BJ (cell line): ENCODE results near the gene NPY2R. TPM values are rescaled to one million over a fixed set of nuclear protein-coding genes. Genes with fewer than 3 reads are reported as not detected.

Experiments
- CTCF ChIA-PET: fragments of 350-600 bp; formaldehyde crosslinking; extraction: SDS; loops from one replicate; lab custom pipeline; 2021; ENCODE audit warnings: antibody characterized with exemption, inconsistent platforms; lab: Yijun Ruan, JAX
- POLR2A ChIA-PET: fragments of 300-600 bp; sonication (Branson Sonifier 250); formaldehyde crosslinking; extraction: SDS; loops from one replicate; lab custom pipeline; 2021; ENCODE audit warnings: antibody characterized with exemption; lab: Charles Lee
- DNase-seq: peaks from one replicate; pipeline ENCODE4 v3.0.0-alpha.2; 2011; ENCODE audit warnings: low read depth
- H3K27me3 ChIP-seq: 2 replicates; pipeline ENCODE4 v1.6.0; 2011; ENCODE audit warnings: low read length; ENCODE audit not compliant: control insufficient read depth, insufficient read depth
- H3K36me3 ChIP-seq: 2 replicates; pipeline ENCODE4 v1.5.1; 2011; ENCODE audit warnings: low read length; ENCODE audit not compliant: control insufficient read depth, insufficient read depth
- H3K4me3 ChIP-seq: 2 replicates; pipeline ENCODE4 v1.5.1; 2011; ENCODE audit warnings: low read depth, mild to moderate bottlenecking, control low read depth, low read length
- polyA minus RNA-seq: library from RNA; depleted of rRNA, polyadenylated mRNA; stranded (reverse); fragments of >200 nt; gene quantifications from 2 replicates; pipeline ENCODE4 v1.2.3, GENCODE V29; 2011; rRNA and poly(A)+ RNA removed
- polyA plus RNA-seq: library from polyadenylated mRNA; depleted of rRNA; stranded (reverse); fragments of >200 nt; gene quantifications from 2 replicates; pipeline ENCODE4 v1.2.3, GENCODE V29; 2011; rRNA removed
- TF ChIP-seq, protein P1 (sequence below): IDR thresholded peaks from 2 replicates; pipeline ENCODE4 v1.5.1; 2011; ENCODE audit warnings: low read depth, mild to moderate bottlenecking, control low read depth, inconsistent platforms, low read length, moderate library complexity; ENCODE audit not compliant: insufficient read depth

The NPY2R gene, protein sequence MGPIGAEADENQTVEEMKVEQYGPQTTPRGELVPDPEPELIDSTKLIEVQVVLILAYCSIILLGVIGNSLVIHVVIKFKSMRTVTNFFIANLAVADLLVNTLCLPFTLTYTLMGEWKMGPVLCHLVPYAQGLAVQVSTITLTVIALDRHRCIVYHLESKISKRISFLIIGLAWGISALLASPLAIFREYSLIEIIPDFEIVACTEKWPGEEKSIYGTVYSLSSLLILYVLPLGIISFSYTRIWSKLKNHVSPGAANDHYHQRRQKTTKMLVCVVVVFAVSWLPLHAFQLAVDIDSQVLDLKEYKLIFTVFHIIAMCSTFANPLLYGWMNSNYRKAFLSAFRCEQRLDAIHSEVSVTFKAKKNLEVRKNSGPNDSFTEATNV
- polyA plus RNA-seq (not detected in 2 replicates), polyA minus RNA-seq (not detected in 2 replicates)

DNA sequence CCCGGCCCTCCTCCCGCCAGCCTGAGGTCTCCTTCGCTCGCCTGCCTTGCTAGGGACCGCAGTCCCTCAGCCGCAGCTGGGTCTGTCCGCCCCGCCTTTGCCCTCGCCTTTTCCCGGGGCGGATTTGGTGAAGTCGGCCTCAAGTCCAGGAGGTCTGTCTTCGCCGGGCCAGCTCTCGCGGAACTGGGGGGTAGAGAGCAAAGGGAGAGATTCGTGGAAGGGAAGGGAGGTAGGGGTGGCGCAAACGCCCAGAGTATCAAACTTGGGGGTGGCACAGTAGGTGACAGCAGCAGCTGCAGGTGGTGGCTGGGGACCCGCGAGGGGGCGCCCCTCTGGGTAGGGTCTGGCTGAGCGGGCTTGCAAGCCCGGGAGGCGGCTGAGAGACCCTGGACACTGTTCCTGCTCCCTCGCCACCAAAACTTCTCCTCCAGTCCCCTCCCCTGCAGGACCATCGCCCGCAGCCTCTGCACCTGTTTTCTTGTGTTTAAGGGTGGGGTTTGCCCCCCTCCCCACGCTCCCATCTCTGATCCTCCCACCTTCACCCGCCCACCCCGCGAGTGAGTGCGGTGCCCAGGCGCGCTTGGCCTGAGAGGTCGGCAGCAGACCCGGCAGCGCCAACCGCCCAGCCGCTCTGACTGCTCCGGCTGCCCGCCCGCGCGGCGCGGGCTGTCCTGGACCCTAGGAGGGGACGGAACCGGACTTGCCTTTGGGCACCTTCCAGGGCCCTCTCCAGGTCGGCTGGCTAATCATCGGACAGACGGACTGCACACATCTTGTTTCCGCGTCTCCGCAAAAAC lies at the start of gene NPY2R:
Gene NPY2R (plus strand): TSS at position 379 of the 797 bp plus-strand sequence. CDS start 5,304 bp downstream, outside the sequence.
- POLR2A ChIA-PET = no interaction called here
- CTCF ChIA-PET = no interaction called here
- no peak within 1 kb of the TSS for H3K4me3 ChIP-seq
- no peaks in the 10 kb centered on the region for H3K36me3 ChIP-seq
- no peak for DNase-seq
- H3K27me3 ChIP-seq = peaks cover 8% of the 10 kb centered on the region
- TF ChIP-seq, protein P1, sequence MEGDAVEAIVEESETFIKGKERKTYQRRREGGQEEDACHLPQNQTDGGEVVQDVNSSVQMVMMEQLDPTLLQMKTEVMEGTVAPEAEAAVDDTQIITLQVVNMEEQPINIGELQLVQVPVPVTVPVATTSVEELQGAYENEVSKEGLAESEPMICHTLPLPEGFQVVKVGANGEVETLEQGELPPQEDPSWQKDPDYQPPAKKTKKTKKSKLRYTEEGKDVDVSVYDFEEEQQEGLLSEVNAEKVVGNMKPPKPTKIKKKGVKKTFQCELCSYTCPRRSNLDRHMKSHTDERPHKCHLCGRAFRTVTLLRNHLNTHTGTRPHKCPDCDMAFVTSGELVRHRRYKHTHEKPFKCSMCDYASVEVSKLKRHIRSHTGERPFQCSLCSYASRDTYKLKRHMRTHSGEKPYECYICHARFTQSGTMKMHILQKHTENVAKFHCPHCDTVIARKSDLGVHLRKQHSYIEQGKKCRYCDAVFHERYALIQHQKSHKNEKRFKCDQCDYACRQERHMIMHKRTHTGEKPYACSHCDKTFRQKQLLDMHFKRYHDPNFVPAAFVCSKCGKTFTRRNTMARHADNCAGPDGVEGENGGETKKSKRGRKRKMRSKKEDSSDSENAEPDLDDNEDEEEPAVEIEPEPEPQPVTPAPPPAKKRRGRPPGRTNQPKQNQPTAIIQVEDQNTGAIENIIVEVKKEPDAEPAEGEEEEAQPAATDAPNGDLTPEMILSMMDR = no peak

DNA sequence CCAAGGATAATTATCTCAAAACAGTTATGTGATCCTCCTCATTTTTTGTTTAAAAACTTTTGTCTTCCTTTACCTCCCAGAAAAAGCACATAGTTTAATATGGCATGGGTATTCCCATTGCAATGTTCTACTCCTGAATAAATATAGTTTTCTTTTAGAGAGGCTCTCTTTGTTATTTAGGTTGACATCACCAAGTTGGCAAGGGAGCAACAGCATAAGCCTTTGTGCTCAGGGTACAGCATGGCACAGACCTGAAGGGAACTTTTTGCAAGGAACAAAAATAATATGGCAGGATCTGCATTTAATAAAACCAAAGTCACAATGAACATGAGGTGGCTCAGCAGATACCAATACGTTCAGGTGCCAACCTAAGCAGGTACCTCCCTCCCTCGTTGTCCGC lies 47.1 kb upstream of the NPY2R start:
- CTCF ChIA-PET = no interaction called here
- H3K4me3 ChIP-seq = no peak overlapping the region

DNA sequence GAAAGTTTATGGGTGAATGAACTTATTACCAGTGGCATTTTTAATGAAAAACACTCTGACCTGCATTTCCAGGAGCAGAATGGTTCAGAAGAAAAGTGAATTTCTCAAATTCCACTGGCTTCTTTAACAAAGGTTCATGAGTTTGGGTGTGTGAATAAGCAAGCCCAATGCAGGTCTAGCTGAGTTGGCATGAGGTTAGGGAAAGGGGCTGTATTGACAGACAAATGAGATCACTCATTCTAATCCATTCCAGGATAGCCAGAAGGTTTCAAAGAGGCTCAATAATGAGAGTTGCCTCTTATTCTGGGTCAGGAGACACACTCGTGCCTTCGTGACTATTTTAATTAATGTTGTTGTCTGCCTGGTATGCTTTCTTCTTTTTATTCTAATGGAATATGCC lies 43.7 kb upstream of the NPY2R start:
- ChIA-PET CTCF (no interaction called here), POLR2A (no interaction called here)
- TF ChIP-seq, protein P1 = no peak
- DNase-seq = no peak
- Histone ChIP-seq H3K36me3 (no peaks in the 10 kb centered on the region), H3K27me3 (no peaks in the 10 kb centered on the region), H3K4me3 (no peak overlapping the region)

More for the DNA sequence above, 47.1 kb upstream of the NPY2R start:
- no peak for DNase-seq
- POLR2A ChIA-PET = no interaction called here
- Histone ChIP-seq H3K27me3 (no peaks in the 10 kb centered on the region), H3K36me3 (no peaks in the 10 kb centered on the region)
- TF ChIP-seq, protein P1 = no peak

DNA sequence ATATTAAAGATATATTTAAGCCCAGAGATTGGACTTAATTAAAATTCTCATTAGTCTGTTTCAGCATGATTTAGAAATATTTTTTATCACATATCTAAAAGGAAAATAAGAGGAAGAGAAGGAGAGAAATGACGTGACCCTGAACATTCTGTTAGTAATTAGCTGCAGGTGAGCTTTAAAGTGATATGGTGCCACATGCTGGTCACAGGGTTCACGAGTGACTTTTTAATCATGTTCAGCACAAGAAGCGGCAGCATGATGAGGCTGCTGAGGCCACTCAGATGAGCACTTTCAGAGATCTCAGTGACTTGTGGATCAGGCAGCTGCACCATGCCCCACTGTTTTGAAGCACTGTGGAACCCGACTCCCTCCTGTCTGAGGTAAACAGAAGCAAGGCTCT lies 37.9 kb upstream of the NPY2R start:
- TF ChIP-seq, protein P1 = no peak
- ChIA-PET POLR2A (no interaction called here), CTCF (interaction anchor here (0.5 kb wide), 1 partner anchor 52 kb away, joined by 7 read pairs; no protein-coding TSS in a partner anchor)
- Histone ChIP-seq H3K36me3 (no peaks in the 10 kb centered on the region), H3K4me3 (no peak overlapping the region), H3K27me3 (no peaks in the 10 kb centered on the region)
- DNase-seq = no peak

DNA sequence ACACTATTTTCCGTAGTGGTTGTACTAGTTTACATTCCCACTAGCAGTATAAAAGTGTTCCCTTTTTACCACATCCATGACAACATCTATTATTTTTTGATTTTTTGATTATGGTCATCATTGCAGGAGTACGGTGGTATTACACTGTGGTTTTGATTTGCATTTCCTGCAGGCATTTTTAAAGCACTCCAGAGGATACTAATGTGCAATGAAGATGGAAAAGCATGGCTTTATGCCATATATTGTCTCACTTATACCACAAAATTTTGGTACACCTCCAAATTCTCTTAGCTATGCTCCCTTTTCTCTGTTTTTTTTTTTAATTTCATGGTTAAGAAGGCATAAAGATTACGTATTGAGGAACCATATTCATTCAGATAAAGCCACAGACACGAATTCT lies 35.1 kb upstream of the NPY2R start:
- Histone ChIP-seq H3K4me3 (no peak overlapping the region), H3K27me3 (no peaks in the 10 kb centered on the region), H3K36me3 (no peaks in the 10 kb centered on the region)
- CTCF ChIA-PET = no interaction called here
- no peak for DNase-seq
- TF ChIP-seq, protein P1 = no peak
- POLR2A ChIA-PET = no interaction called here
